Prostate gland (tissue), 2 donors: ENCODE results near the gene PDE11A. TPM values are rescaled to one million over a fixed set of nuclear protein-coding genes. Genes with fewer than 3 reads are reported as not detected.

Experiments used
- DNase-seq: peaks from one replicate; pipeline ENCODE4 v3.0.0-alpha.2; 2019; ENCODE audit warnings: low spot score
- H3K27ac ChIP-seq, 2 donors: fragments of 200-600 bp; sonication (generic); 2 replicates each; pipeline ENCODE4 v1.5.1; 2017 to 2019
- H3K27me3 ChIP-seq: fragments of 200-600 bp; sonication (generic); replicated peaks from 2 replicates; pipeline ENCODE4 v1.5.1; 2019; ENCODE audit not compliant: insufficient read depth
- H3K36me3 ChIP-seq, 2 donors: fragments of 200-600 bp; sonication (generic); 1 replicate in 1 of 2; 2 replicates in 1 of 2; pipeline versions ENCODE4 v1.5.1 to v1.8.1; 2017 to 2019
- H3K4me1 ChIP-seq: fragments of 200-600 bp; sonication (generic); replicated peaks from 2 replicates; pipeline ENCODE4 v1.5.1; 2019
- H3K4me3 ChIP-seq, 2 donors: fragments of 200-600 bp; sonication (generic); 2 replicates each; pipeline ENCODE4 v1.5.1; 2017 to 2019
- H3K9me3 ChIP-seq: fragments of 200-600 bp; sonication (generic); 2 replicates; pipeline ENCODE4 v1.5.1; 2017
- POLR2A ChIP-seq: fragments of 450-650 bp; IDR thresholded peaks from one replicate; pipeline ENCODE4 v1.6.1; 2016; ENCODE audit warnings: antibody characterized with exemption, mild to moderate bottlenecking
- POLR2AphosphoS5 ChIP-seq: sonication (generic); formaldehyde crosslinking; IDR thresholded peaks from one replicate; pipeline ENCODE4 v1.6.1; 2017; ENCODE audit warnings: antibody characterized with exemption
- WGBS: methylation state at CpG from one replicate; pipeline ENCODE4 v1.1.5; 2018; 5-methylcytosine and 5-hydroxymethylcytosine counted together
- intact Hi-C: fragments of 100-400 bp; cut with DNase I; formaldehyde crosslinking; loops from one replicate; pipeline ENCODE4 v1.14.2; 2022
- total RNA-seq, 2 donors: library from RNA; depleted of rRNA; stranded (reverse); fragments of >200 nt; gene quantifications; one replicate each; pipeline ENCODE4 v1.1.0, GENCODE V29; 2016
- TF ChIP-seq, protein P1 (sequence below), 4 experiments: fragments of 200-600 bp in 2 of 4; fragments of 450-650 bp in 2 of 4; sonication (generic) in 2 of 4; IDR thresholded peaks; 1 replicate in 3 of 4; 2 replicates in 1 of 4; pipeline ENCODE4 v1.5.1; 2016 to 2019; ENCODE audit warnings: antibody characterized with exemption in 4 of 4, mild to moderate bottlenecking in 2 of 4, moderate library complexity in 2 of 4

Gene PDE11A
- total RNA-seq, 2 donors from 2014 or later: 14.9 to 26.6 TPM

DNA sequence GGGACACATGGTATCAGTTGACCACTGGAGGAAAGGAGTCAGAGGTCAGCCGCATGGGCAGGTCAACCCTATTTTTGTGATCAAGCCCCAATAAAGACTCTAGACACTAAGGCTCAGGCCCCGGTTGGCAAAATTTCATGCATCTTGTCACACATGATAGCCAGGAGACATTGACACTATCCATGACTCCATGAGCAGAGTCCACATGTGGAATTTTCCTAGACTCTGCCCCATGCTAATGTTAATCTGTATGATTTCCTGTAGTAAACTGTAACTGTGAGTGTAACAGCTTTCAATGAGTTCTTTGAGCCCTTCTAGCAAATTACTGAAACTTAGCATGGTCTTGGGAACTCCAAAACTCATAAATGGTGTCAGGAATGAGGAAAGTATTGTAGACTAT is 192.3 kb downstream of the PDE11A start:
- H3K9me3 ChIP-seq: no peaks in the 10 kb centered on the region
- intact Hi-C loops: loop anchor here (10.0 kb wide), 1 partner anchor 75 kb away; no protein-coding TSS in a partner anchor
- WGBS: 94% methylated on average over 2 of the region's 2 CpGs

GRCh38 chr2:177876950-177877349 is 195.6 kb downstream of the PDE11A start:
- intact Hi-C loops: no loop called here
- peaks cover 3% of the 10 kb centered on the region for H3K4me1 ChIP-seq
- H3K9me3 ChIP-seq: no peaks in the 10 kb centered on the region
- WGBS: 90% methylated on average over 8 of the region's 8 CpGs
- no peaks in the 10 kb centered on the region for H3K27me3 ChIP-seq
- no peak overlapping the region for H3K27ac ChIP-seq
- H3K36me3 ChIP-seq: no peaks in the 10 kb centered on the region
- H3K4me3 ChIP-seq: no peak overlapping the region
- DNase-seq: no peak
- no peak for TF ChIP-seq POLR2A
- no peak for TF ChIP-seq POLR2AphosphoS5
- TF ChIP-seq, protein P1, sequence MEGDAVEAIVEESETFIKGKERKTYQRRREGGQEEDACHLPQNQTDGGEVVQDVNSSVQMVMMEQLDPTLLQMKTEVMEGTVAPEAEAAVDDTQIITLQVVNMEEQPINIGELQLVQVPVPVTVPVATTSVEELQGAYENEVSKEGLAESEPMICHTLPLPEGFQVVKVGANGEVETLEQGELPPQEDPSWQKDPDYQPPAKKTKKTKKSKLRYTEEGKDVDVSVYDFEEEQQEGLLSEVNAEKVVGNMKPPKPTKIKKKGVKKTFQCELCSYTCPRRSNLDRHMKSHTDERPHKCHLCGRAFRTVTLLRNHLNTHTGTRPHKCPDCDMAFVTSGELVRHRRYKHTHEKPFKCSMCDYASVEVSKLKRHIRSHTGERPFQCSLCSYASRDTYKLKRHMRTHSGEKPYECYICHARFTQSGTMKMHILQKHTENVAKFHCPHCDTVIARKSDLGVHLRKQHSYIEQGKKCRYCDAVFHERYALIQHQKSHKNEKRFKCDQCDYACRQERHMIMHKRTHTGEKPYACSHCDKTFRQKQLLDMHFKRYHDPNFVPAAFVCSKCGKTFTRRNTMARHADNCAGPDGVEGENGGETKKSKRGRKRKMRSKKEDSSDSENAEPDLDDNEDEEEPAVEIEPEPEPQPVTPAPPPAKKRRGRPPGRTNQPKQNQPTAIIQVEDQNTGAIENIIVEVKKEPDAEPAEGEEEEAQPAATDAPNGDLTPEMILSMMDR (IDR thresholded peaks at IDR 0.05): no peak

More for the DNA sequence above, 192.3 kb downstream of the PDE11A start:
- Histone ChIP-seq H3K4me1 (peaks cover 5% of the 10 kb centered on the region), H3K4me3 (no peak overlapping the region), H3K36me3 (no peaks in the 10 kb centered on the region), H3K27me3 (no peaks in the 10 kb centered on the region), H3K27ac (no peak overlapping the region)
- TF ChIP-seq, protein P1 (IDR thresholded peaks at IDR 0.05): no peak
- TF ChIP-seq POLR2A: no peak
- no peak for TF ChIP-seq POLR2AphosphoS5
- DNase-seq: no peak

DNA sequence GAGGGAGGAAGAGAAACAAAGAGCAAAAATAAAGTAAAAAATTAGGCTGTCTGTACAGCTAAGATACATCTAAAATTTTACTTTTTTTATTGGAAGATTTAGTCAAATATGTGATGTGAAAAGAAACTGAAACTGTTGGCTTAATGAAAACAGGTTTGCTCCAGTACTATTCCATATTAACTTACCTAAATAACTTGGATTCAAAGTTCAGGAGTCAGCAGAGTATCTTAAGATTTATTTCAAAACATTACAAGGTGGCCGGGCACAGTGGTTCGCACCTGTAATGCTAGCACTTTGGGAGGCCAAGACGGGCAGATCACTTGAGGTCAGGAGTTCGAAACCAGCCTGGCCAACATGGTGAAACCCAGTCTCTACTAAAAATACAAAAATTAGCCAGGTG is 197.9 kb downstream of the PDE11A start:
- Histone ChIP-seq H3K4me1 (no peaks in the 10 kb centered on the region), H3K36me3 (no peaks in the 10 kb centered on the region), H3K9me3 (no peaks in the 10 kb centered on the region), H3K27ac (no peak overlapping the region), H3K4me3 (no peak overlapping the region), H3K27me3 (no peaks in the 10 kb centered on the region)
- WGBS: 97% methylated on average over 4 of the region's 4 CpGs
- DNase-seq: no peak
- intact Hi-C loops: no loop called here
- TF ChIP-seq, protein P1 (IDR thresholded peaks at IDR 0.05): no peak
- TF ChIP-seq POLR2AphosphoS5 (no peak), POLR2A (no peak)

GRCh38 chr2:177873915-177874314 is 198.7 kb downstream of the PDE11A start:
- DNase-seq: no peak
- intact Hi-C loops: no loop called here
- Histone ChIP-seq H3K4me3 (no peak overlapping the region), H3K4me1 (no peaks in the 10 kb centered on the region), H3K27ac (no peak overlapping the region), H3K9me3 (no peaks in the 10 kb centered on the region), H3K27me3 (no peaks in the 10 kb centered on the region), H3K36me3 (no peaks in the 10 kb centered on the region)
- no peak for TF ChIP-seq POLR2AphosphoS5
- TF ChIP-seq POLR2A: no peak
- TF ChIP-seq, protein P1 (IDR thresholded peaks at IDR 0.05): no peak
- 79% methylated on average over 1 of the region's 1 CpG for WGBS

DNA sequence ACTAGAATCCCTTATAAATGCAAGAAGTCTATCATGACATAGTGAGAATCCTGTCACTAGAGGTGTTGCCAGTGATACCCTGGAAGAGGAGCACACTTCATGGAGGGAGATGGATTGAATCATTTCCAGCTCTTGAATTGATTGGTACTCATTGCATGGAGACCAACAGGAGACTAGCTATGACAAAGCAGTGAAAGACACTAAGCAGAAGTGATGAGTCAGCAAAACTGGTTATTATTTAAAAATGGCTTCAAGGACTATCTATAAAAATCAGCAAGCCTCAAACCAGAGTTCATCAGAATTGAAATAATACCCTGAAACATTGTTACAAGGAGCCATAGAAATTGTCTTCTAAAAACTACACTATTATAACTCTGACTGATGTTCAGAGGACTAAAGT is 200.3 kb downstream of the PDE11A start:
- Histone ChIP-seq H3K27me3 (no peaks in the 10 kb centered on the region), H3K4me1 (no peaks in the 10 kb centered on the region), H3K36me3 (no peaks in the 10 kb centered on the region), H3K27ac (no peak overlapping the region), H3K4me3 (no peak overlapping the region), H3K9me3 (no peaks in the 10 kb centered on the region)
- DNase-seq: no peak
- intact Hi-C loops: no loop called here
- no peak for TF ChIP-seq POLR2AphosphoS5
